Effector memory CD4-positive, alpha-beta T cell (primary cell): ENCODE measurements around the gene TMEM139.
A peak's percentile ranks its signal among the peaks of the same experiment; 100 is the strongest.

Experiments
- DNase-seq, 3 donors: peaks; one replicate each; pipeline ENCODE4 v3.0.0-alpha.2; 2020
- H3K27ac ChIP-seq: 2 replicates; pipeline ENCODE4 v1.7.0; 2013; ENCODE audit warnings: mild to moderate bottlenecking, low read length, moderate library complexity; ENCODE audit not compliant: insufficient read depth, poor library complexity, severe bottlenecking
- H3K27me3 ChIP-seq: replicated peaks from 2 replicates; pipeline ENCODE4 v1.7.0; 2013; ENCODE audit warnings: mild to moderate bottlenecking, low read length; ENCODE audit not compliant: insufficient read depth, control insufficient read depth, poor library complexity, severe bottlenecking
- H3K36me3 ChIP-seq: 2 replicates; pipeline ENCODE4 v1.7.0; 2013; ENCODE audit warnings: mild to moderate bottlenecking, low read length, moderate library complexity; ENCODE audit not compliant: control insufficient read depth, insufficient read depth
- H3K4me1 ChIP-seq: 2 replicates; pipeline ENCODE4 v1.7.0; 2013; ENCODE audit warnings: low read length, mild to moderate bottlenecking; ENCODE audit not compliant: control insufficient read depth, insufficient read depth, poor library complexity, severe bottlenecking
- H3K4me3 ChIP-seq: 2 replicates; pipeline ENCODE4 v1.7.0; 2013; ENCODE audit warnings: low read length, low read depth, mild to moderate bottlenecking; ENCODE audit not compliant: insufficient read depth, poor library complexity, severe bottlenecking
- H3K9me3 ChIP-seq: 2 replicates; pipeline ENCODE4 v1.7.0; 2013; ENCODE audit warnings: mild to moderate bottlenecking, low read length, moderate library complexity; ENCODE audit not compliant: control insufficient read depth

Gene TMEM139

DNA sequence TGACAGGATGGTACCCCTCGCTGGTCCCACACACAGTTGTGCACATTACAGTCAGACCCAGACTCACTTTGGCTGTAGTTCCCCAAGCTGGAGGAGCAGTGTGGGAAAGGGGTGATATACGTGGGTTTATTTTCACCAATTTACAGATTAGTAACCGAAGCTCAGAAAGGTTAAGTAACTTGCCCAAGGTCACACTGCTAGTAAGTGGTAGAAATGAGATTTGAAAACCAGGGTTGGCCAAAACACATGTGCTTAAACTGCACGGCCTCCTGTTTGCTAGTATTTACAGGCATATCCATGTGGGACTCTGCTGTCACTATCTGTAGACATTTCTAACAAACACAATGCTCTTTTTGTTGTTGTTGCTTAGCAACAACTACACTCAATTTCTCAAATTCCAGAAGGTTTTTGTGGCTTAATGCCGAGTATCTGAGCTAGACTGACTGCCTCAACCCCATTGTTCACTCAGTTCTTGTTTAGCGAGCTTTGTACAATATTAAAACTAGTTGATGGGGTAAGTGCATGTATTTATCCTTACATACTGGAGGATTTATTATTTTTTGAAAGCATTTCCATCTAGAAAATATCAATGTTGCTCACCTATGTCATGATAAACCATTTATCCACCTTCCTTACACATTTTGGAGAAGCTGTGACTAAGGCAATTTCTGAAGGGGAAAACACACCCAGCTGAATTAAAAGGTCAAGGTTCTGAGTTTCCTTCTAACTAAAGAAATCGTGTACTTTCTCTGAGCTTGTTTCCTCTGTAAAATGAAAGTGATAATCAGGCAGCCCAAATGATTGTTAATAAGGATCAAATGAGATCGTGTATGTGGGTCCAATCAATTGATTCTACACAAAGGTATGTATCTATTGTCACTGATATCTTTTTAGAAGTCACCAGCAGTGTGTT is 5.3 kb upstream of the TMEM139 start:
- Histone ChIP-seq H3K27ac (peak overlapping the region; percentile 77), H3K36me3 (no peaks in the 10 kb centered on the region), H3K4me3 (peak overlapping the region; percentile 24), H3K9me3 (no peaks in the 10 kb centered on the region), H3K27me3 (no peaks in the 10 kb centered on the region), H3K4me1 (peaks cover 18% of the 10 kb centered on the region)
- no peak for DNase-seq

DNA sequence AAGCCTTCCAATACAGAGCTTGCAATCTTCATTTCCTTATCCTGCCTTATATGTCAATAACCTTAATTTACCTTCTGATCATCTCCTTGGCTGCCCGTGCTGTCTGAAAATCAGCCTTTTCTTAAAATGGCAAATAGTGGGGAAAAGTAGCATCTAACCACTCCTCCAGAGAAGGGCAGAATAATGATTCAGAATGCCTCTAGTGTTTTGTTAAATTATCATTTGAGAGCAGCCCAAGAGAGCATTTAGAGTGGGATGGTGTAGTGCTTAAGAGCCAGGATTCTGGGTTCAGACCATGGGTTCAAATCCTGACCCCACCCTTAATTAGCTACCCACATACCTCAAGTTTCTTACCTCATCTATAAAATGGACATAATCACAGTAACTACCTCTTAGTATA is 4.6 kb upstream of the TMEM139 start:
- no peak for DNase-seq
- Histone ChIP-seq H3K4me1 (peaks cover 18% of the 10 kb centered on the region), H3K9me3 (no peaks in the 10 kb centered on the region), H3K4me3 (peak overlapping the region; percentile 24), H3K27ac (peak overlapping the region; percentile 77), H3K36me3 (no peaks in the 10 kb centered on the region), H3K27me3 (no peaks in the 10 kb centered on the region)

DNA sequence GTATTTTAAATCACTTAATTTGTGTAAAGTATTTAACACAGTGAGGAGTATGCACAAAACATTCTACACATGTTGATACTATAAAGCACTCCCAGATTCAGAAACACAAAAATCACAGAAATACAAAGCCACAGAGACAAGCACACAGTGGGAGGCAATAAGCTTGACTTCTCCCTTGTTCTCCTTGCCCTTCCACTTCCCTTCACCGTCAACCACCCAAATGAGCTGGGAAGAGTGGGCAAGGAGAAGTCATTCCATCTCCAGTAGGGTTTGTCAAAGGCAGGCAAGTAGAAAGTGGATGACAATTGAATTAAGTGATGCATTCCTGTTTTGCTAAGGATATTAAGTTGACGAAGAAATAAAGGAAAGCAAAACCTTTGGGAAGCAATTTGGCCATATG is 4.2 kb upstream of the TMEM139 start:
- Histone ChIP-seq H3K4me3 (no peak overlapping the region), H3K4me1 (peaks cover 18% of the 10 kb centered on the region), H3K27ac (peak overlapping the region; percentile 77), H3K27me3 (no peaks in the 10 kb centered on the region), H3K9me3 (no peaks in the 10 kb centered on the region), H3K36me3 (no peaks in the 10 kb centered on the region)
- no peak for DNase-seq

GRCh38 chr7:143281529-143281928 is 3.2 kb upstream of the TMEM139 start:
- no peak overlapping the region for H3K27ac ChIP-seq
- H3K36me3 ChIP-seq, result no peaks in the 10 kb centered on the region
- H3K27me3 ChIP-seq, result no peaks in the 10 kb centered on the region
- no peak for DNase-seq
- H3K4me1 ChIP-seq, result peaks cover 18% of the 10 kb centered on the region
- H3K9me3 ChIP-seq, result no peaks in the 10 kb centered on the region
- H3K4me3 ChIP-seq, result no peak overlapping the region

- Histone ChIP-seq H3K36me3 (no peaks in the 10 kb centered on the region), H3K27ac (no peak overlapping the region), H3K4me1 (peaks cover 18% of the 10 kb centered on the region), H3K4me3 (no peak overlapping the region), H3K27me3 (no peaks in the 10 kb centered on the region), H3K9me3 (no peaks in the 10 kb centered on the region)
- no peak for DNase-seq
Observed at GRCh38 chr7:143282124-143282523, 2.6 kb upstream of the TMEM139 start.

- DNase-seq, result no peak
- H3K27me3 ChIP-seq, result no peaks in the 10 kb centered on the region
- H3K27ac ChIP-seq, result no peak overlapping the region
- peaks cover 24% of the 10 kb centered on the region for H3K4me1 ChIP-seq
- no peaks in the 10 kb centered on the region for H3K36me3 ChIP-seq
- H3K4me3 ChIP-seq, result no peak overlapping the region
- no peaks in the 10 kb centered on the region for H3K9me3 ChIP-seq
Observed at GRCh38 chr7:143283381-143283780, 1.4 kb upstream of the TMEM139 start.

DNA sequence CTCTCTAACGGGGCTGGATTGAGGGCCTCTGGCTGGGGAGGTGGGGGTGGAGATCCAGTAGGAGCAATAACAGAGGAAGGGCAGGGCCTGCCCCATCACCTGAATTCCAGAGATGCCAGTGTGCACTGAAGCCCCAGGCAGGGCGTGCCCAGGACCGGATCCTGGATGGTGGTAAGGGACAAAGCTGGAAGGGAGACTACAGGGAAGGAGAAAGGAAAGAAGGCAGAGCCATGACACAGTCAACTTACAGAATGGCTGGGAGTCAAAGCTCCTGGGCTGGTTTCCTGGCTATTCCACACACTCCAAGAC is 666 bp downstream of the TMEM139 start:
- Histone ChIP-seq H3K4me3 (no peak overlapping the region), H3K27ac (no peak overlapping the region), H3K27me3 (no peaks in the 10 kb centered on the region), H3K9me3 (no peaks in the 10 kb centered on the region), H3K4me1 (peaks cover 16% of the 10 kb centered on the region), H3K36me3 (no peaks in the 10 kb centered on the region)
- DNase-seq, result no peak

GRCh38 chr7:143285806-143286521 is 1.2 kb downstream of the TMEM139 start:
- Histone ChIP-seq H3K27ac (no peak overlapping the region), H3K9me3 (no peaks in the 10 kb centered on the region), H3K4me1 (peaks cover 14% of the 10 kb centered on the region), H3K36me3 (no peaks in the 10 kb centered on the region), H3K27me3 (no peaks in the 10 kb centered on the region), H3K4me3 (no peak overlapping the region)
- DNase-seq, result no peak

DNA sequence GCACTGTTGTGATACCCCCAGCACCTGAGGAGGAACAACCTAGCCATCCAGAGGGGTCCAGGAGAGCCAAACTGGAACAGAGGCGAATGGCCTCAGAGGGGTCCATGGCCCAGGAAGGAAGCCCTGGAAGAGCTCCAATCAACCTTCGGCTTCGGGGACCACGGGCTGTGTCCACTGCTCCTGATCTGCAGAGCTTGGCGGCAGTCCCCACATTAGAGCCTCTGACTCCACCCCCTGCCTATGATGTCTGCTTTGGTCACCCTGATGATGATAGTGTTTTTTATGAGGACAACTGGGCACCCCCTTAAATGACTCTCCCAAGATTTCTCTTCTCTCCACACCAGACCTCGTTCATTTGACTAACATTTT is 1.7 kb downstream of the TMEM139 start:
- no peak overlapping the region for H3K4me3 ChIP-seq
- no peaks in the 10 kb centered on the region for H3K9me3 ChIP-seq
- peaks cover 1% of the 10 kb centered on the region for H3K36me3 ChIP-seq
- no peak for DNase-seq
- H3K27me3 ChIP-seq, result no peaks in the 10 kb centered on the region
- H3K4me1 ChIP-seq, result peaks cover 14% of the 10 kb centered on the region
- H3K27ac ChIP-seq, result no peak overlapping the region

- DNase-seq, result no peak
- H3K4me1 ChIP-seq, result peaks cover 14% of the 10 kb centered on the region
- H3K27ac ChIP-seq, result peak overlapping the region; percentile 64
- H3K4me3 ChIP-seq, result peak overlapping the region; percentile 30
- peaks cover 11% of the 10 kb centered on the region for H3K36me3 ChIP-seq
- no peaks in the 10 kb centered on the region for H3K27me3 ChIP-seq
- H3K9me3 ChIP-seq, result no peaks in the 10 kb centered on the region
Observed at GRCh38 chr7:143287339-143287934, 2.7 kb downstream of the TMEM139 start.
